OCI-LY7 (cell line): ENCODE results near the gene SMOC2. TPM values are rescaled to one million over a fixed set of nuclear protein-coding genes. Genes with fewer than 3 reads are reported as not detected.

Experiments
- BruUV-seq: library from RNA; stranded (reverse); fragments of 400-500 nt; replicated peaks from 2 replicates; lab custom pipeline; 2021; lab: Mats Ljungman, UMichigan
- CTCF ChIA-PET: fragments of 300-600 bp; sonication (Branson Sonifier 250); formaldehyde crosslinking; loops from one replicate; lab custom pipeline; 2022; ENCODE audit warnings: antibody characterized with exemption; ENCODE audit not compliant: unreplicated experiment; lab: Charles Lee
- POLR2A ChIA-PET: fragments of 300-600 bp; sonication (Branson Sonifier 250); formaldehyde crosslinking; loops from one replicate; lab custom pipeline; 2022; ENCODE audit warnings: antibody characterized with exemption; lab: Charles Lee
- DNase-seq: peaks from one replicate; pipeline ENCODE4 v3.0.0-alpha.2; 2015; ENCODE audit warnings: low spot score
- H2AFZ ChIP-seq: fragments of 200-600 bp; sonication (generic), shearing (Covaris generic); 2 replicates; pipeline ENCODE4 v1.6.1; 2014; ENCODE audit warnings: mild to moderate bottlenecking, antibody characterized with exemption, low read length, moderate library complexity
- H3K27ac ChIP-seq: fragments of 200-600 bp; sonication (generic); 2 replicates; pipeline ENCODE4 v1.5.1; 2014; ENCODE audit warnings: mixed run types, low read depth, mild to moderate bottlenecking, moderate library complexity, low read length, inconsistent platforms; ENCODE audit not compliant: poor library complexity, severe bottlenecking
- H3K36me3 ChIP-seq: fragments of 200-600 bp; sonication (generic); 2 replicates; pipeline ENCODE4 v1.6.1; 2014; ENCODE audit warnings: mild to moderate bottlenecking, antibody characterized with exemption, low read length, moderate library complexity, mixed read lengths; ENCODE audit not compliant: insufficient read depth
- H3K4me1 ChIP-seq: fragments of 200-600 bp; sonication (generic); 2 replicates; pipeline ENCODE4 v1.5.1; 2014; ENCODE audit warnings: mild to moderate bottlenecking, low read length; ENCODE audit not compliant: insufficient read depth, poor library complexity, severe bottlenecking
- H3K4me2 ChIP-seq: fragments of 200-600 bp; sonication (generic); 2 replicates; pipeline ENCODE4 v1.6.1; 2014; ENCODE audit warnings: mild to moderate bottlenecking, low read length
- H3K4me3 ChIP-seq: fragments of 200-600 bp; sonication (generic); 2 replicates; pipeline ENCODE4 v1.5.1; 2014; ENCODE audit warnings: mild to moderate bottlenecking, low read depth, low read length; ENCODE audit not compliant: poor library complexity, severe bottlenecking
- H3K79me2 ChIP-seq: fragments of 200-600 bp; sonication (generic); 2 replicates; pipeline ENCODE4 v1.6.1; 2016; ENCODE audit warnings: low read depth, mild to moderate bottlenecking, low read length, moderate library complexity, mixed read lengths; ENCODE audit not compliant: insufficient read depth
- H3K9me2 ChIP-seq: fragments of 200-600 bp; sonication (generic); 2 replicates; pipeline ENCODE4 v1.6.1; 2016; ENCODE audit warnings: mild to moderate bottlenecking, low read length, mixed read lengths; ENCODE audit not compliant: insufficient read depth
- H3K9me3 ChIP-seq: fragments of 200-600 bp; sonication (generic); 2 replicates; pipeline ENCODE4 v1.6.1; 2014; ENCODE audit warnings: mild to moderate bottlenecking, mixed run types, low read length, mixed read lengths
- H4K20me1 ChIP-seq: fragments of 200-600 bp; sonication (generic); 2 replicates; pipeline ENCODE4 v1.6.1; 2014; ENCODE audit warnings: mild to moderate bottlenecking, antibody characterized with exemption, low read length, moderate library complexity, mixed read lengths; ENCODE audit not compliant: insufficient read depth
- EZH2phosphoT487 ChIP-seq: fragments of 200-600 bp; sonication (generic); IDR thresholded peaks from 2 replicates; pipeline ENCODE4 v1.6.1; 2018; ENCODE audit warnings: low read depth, borderline replicate concordance, mild to moderate bottlenecking, mixed run types, antibody characterized with exemption, low read length, moderate library complexity, mixed read lengths
- intact Hi-C: fragments of 100-400 bp; cut with micrococcal nuclease; formaldehyde crosslinking; loops from one replicate; pipeline ENCODE4 v1.10.0; 2022; ENCODE audit not compliant: unreplicated experiment
- total RNA-seq, 2 experiments: library from RNA; depleted of rRNA in 1 of 2; stranded (reverse); fragments of >200 nt in 1 of 2; shearing (Covaris generic) in 1 of 2; gene quantifications; 2 replicates each; pipeline ENCODE4 v1.2.3, GENCODE V29; 2014 to 2022
- TF ChIP-seq, protein P1 (sequence below): fragments of 200-600 bp; sonication (generic); conservative IDR thresholded peaks from 2 replicates; pipeline ENCODE4 v1.5.1; 2014; ENCODE audit warnings: mild to moderate bottlenecking, antibody characterized with exemption, low read length, moderate library complexity, mixed read lengths

Gene SMOC2
- total RNA-seq, 2 experiments from 2014 or later, result not detected

DNA sequence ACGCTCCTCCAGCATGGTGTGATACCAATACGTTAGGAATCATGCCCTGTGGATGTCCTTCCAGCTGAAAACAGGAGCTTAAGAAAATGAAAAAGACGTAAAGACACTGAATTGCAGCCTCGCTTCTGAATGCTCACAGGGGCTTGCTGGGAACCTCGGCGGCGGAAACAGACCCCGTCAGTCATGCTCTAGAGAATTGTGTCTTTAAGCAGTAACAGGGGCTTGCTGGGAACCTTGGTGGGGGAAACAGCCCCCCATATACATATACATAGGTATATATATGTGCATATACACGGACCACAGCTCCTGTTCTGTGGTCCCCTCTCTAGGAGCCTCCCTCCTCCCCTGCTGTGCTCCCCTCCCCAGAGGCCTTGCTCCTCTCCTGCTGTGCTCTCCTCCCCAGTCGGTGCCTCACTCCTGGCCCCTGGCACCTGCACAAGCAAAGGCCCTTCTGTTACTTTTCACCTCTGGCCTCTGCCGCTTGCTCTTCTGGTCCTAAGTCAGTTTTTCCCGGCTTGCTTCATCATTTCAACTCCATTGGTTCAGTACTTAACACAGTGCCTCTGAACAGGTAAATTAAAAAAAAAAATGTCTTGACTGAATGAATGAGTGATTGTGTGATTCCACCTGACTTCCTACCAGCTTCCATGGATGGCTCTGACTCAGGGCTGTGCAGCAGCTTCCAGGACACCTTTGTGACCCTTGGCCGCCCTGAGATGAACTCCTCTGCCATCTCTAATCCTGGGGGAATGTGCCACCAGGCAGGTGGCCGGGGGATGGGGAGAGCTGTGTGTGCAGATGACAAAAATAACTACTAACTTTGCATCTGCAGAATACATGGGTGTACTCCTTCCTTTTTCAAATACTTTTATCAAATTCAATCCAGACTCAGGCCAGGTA, 246.1 kb downstream of the SMOC2 start:
- no TSS peak for BruUV-seq
- ChIA-PET CTCF (no interaction called here), POLR2A (interaction anchor here (0.6 kb wide), 1 partner anchor 1064 kb away, joined by 3 read pairs; no protein-coding TSS in a partner anchor)

DNA sequence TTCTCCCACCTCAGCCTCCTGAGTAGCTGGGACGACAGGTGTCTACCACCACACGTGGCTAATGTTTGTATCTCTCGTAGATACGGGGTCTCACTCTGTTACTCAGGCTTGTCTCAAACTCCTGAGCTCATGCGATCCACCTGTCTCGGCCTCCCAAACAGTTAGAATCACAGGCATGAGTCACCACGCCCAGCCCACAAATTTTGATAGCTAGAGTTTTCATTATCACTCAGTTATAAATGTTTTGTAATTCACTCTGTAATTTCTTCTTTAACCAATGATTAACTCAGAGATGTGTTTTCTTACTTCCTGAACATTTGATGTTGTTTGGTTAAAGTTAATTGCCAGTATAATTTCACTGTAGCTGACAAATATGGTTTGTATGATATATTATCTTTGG, 249.3 kb downstream of the SMOC2 start:
- Histone ChIP-seq H2AFZ (no peak overlapping the region), H3K9me3 (no peaks in the 10 kb centered on the region), H3K79me2 (no peaks in the 10 kb centered on the region), H4K20me1 (no peaks in the 10 kb centered on the region), H3K9me2 (no peaks in the 10 kb centered on the region), H3K27ac (no peak overlapping the region), H3K4me3 (no peak overlapping the region), H3K4me1 (no peaks in the 10 kb centered on the region), H3K4me2 (no peak overlapping the region), H3K36me3 (no peaks in the 10 kb centered on the region)
- POLR2A ChIA-PET, result no interaction called here
- intact Hi-C loops, result no loop called here
- no TSS peak for BruUV-seq
- CTCF ChIA-PET, result no interaction called here
- TF ChIP-seq EZH2phosphoT487, result no peak
- TF ChIP-seq, protein P1, sequence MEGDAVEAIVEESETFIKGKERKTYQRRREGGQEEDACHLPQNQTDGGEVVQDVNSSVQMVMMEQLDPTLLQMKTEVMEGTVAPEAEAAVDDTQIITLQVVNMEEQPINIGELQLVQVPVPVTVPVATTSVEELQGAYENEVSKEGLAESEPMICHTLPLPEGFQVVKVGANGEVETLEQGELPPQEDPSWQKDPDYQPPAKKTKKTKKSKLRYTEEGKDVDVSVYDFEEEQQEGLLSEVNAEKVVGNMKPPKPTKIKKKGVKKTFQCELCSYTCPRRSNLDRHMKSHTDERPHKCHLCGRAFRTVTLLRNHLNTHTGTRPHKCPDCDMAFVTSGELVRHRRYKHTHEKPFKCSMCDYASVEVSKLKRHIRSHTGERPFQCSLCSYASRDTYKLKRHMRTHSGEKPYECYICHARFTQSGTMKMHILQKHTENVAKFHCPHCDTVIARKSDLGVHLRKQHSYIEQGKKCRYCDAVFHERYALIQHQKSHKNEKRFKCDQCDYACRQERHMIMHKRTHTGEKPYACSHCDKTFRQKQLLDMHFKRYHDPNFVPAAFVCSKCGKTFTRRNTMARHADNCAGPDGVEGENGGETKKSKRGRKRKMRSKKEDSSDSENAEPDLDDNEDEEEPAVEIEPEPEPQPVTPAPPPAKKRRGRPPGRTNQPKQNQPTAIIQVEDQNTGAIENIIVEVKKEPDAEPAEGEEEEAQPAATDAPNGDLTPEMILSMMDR, result no peak
- DNase-seq, result no peak

More for the DNA sequence above, 246.1 kb downstream of the SMOC2 start:
- no peak overlapping the region for H3K4me3 ChIP-seq
- intact Hi-C loops, result no loop called here
- no peaks in the 10 kb centered on the region for H3K9me3 ChIP-seq
- no peak for DNase-seq
- H3K9me2 ChIP-seq, result no peaks in the 10 kb centered on the region
- H4K20me1 ChIP-seq, result no peaks in the 10 kb centered on the region
- H3K4me1 ChIP-seq, result no peaks in the 10 kb centered on the region
- no peaks in the 10 kb centered on the region for H3K36me3 ChIP-seq
- H3K27ac ChIP-seq, result no peak overlapping the region
- no peaks in the 10 kb centered on the region for H3K79me2 ChIP-seq
- H2AFZ ChIP-seq, result no peak overlapping the region
- TF ChIP-seq, protein P1, result no peak
- TF ChIP-seq EZH2phosphoT487, result no peak
- H3K4me2 ChIP-seq, result no peak overlapping the region

DNA sequence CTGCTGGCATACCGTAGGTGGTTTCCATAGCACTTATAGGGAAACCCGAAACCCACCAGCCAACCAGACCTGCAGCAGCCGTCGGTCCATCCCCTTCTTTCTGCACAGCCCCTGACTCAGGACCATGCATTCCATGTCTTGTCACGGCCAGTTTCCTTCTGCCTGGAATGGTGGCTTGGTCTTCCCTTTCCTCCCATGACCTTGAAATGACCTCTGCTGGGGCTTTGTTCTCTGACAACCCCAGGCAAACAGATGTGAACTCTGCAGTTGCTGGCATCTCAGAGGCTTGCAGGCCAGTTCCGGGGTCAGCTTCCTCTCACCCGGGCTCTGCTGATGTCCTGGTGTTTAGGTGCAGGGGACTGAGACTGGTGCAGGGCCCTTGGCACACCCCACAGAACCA, 250.8 kb downstream of the SMOC2 start:
- intact Hi-C loops, result no loop called here
- Histone ChIP-seq H3K4me2 (no peak overlapping the region), H3K79me2 (no peaks in the 10 kb centered on the region), H3K36me3 (no peaks in the 10 kb centered on the region), H3K9me3 (no peaks in the 10 kb centered on the region), H4K20me1 (no peaks in the 10 kb centered on the region), H3K4me1 (no peaks in the 10 kb centered on the region), H3K27ac (no peak overlapping the region), H3K9me2 (no peaks in the 10 kb centered on the region), H2AFZ (no peak overlapping the region), H3K4me3 (no peak overlapping the region)
- TF ChIP-seq EZH2phosphoT487, result no peak
- TF ChIP-seq, protein P1, result no peak
- no TSS peak for BruUV-seq
- POLR2A ChIA-PET, result no interaction called here
- CTCF ChIA-PET, result no interaction called here
- no peak for DNase-seq
